GM18520 (cell line): ENCODE results near the gene CD177.
"Not testable (repeated sequence)": the region's sequence is repeated elsewhere in the genome, so short reads cannot be mapped to it uniquely, and the experiment has no call there.

ENCODE experiments used
- ATAC-seq: cut with Tn5 transposase; IDR thresholded peaks from one replicate; pipeline ENCODE4 v1.9.1; 2021; ENCODE audit not compliant: unreplicated experiment

The CD177 gene

DNA sequence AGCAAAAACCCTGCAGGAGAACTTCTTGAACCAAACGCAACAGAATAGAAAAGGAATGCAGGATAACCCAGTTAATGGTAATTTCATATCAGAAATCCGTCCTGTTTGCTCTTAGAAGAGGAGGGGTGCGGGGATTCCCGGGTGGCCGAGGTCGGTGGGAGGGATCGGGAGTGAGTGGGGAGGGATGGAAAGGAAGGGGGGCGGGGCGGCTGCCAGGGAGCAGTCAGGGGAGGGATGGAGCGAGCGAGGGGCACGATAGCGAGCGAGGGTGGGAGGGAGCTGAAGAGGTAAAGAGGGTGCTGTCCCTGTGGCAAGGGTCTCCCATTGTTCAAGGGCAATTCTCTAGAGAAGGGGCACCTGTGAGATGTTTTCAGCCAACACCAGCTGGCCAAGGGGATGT lies 26.5 kb downstream of the CD177 start:
- no peak for ATAC-seq

GRCh38 chr19:43380771-43381386 lies 27.4 kb downstream of the CD177 start:
- no peak for ATAC-seq

DNA sequence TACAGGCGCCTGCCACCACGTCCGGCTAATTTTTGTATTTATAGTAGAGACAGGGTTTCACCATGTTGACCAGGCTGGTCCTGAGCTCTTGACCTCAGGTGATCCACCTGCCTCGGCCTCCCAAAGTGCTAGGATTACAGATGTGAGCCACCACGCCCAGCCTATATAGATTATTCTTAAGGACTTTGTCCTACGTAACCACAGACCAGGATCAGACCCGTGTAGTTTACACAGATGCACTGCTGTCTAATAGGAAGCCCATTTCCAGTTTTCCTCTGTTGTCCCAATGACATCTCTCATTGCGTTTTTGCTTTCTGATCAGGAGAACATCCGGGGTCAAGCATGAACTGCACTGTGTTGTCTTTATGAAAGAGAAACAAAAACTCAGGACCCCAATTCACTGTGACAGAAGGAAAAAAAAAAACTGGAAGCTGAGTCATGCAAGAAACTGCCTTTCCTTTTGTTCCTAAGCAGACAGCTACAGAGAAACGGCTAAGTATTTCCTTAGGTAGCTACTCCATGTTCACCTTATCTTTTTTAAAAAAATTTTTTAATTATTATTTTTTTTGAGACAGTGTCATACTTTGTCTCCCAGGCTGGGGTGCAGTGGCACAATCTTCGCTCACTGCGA lies 29.2 kb downstream of the CD177 start:
- not testable (repeated sequence) for ATAC-seq

GRCh38 chr19:43383254-43383653 lies 29.8 kb downstream of the CD177 start:
- not testable (repeated sequence) for ATAC-seq

DNA sequence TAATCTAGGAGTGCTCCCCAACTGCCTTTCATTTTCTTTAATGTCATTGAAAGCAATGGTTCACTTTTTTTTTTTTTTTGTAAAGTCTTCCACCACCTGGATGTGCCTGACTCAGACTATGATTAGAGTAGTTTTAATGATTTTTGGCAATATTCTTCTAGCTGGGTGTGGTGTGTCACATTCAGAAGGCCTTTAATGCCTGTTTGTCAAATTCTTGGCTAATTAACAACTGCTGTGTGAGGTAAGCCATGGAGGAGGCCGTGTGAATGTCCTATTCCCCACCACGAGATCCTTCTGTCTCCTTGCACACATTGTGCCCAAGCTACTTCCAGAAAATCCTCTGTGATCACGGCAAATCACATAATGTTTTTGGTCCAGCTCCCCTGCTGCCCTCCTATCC lies 30.3 kb downstream of the CD177 start:
- not testable (repeated sequence) for ATAC-seq

GRCh38 chr19:43390903-43391551 lies 37.5 kb downstream of the CD177 start:
- ATAC-seq = not testable (repeated sequence)

GRCh38 chr19:43391552-43391935 lies 38.1 kb downstream of the CD177 start:
- not testable (repeated sequence) for ATAC-seq

GRCh38 chr19:43393501-43393900 lies 40.0 kb downstream of the CD177 start:
- ATAC-seq = not testable (repeated sequence)

GRCh38 chr19:43395561-43395960 lies 42.1 kb downstream of the CD177 start:
- ATAC-seq = no peak

- no peak for ATAC-seq
Measured at GRCh38 chr19:43406297-43406696, 52.8 kb downstream of the CD177 start.

GRCh38 chr19:43407416-43408005 lies 54.0 kb downstream of the CD177 start:
- no peak for ATAC-seq

- no peak for ATAC-seq
Measured at GRCh38 chr19:43408043-43408442, 54.6 kb downstream of the CD177 start.

GRCh38 chr19:43409415-43409814 lies 55.9 kb downstream of the CD177 start:
- no peak for ATAC-seq

GRCh38 chr19:43412441-43412840 lies 59.0 kb downstream of the CD177 start:
- no peak for ATAC-seq
